ENCODE results near the gene ALK.

ALK gene

DNA sequence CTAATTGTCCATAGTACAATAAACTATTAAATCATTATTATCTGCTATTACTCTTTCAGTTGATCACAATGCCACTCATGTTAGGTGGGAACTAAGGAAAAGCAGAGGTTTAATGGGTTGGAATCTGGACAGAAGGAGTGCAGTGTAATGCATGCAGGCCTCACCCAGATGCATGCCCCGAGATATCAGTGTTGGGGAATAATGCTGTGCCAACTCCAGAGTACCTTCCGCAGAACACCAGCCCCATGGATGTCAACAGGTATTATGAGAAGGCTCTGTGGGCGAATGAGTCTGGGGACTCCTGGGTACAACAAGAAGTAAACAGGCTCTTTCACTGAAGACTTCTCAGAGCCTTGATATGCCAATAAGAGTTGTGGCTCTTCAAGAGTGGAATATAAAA is 377.4 kb downstream of the ALK start:
- no peak for TF ChIP-seq ZFX (IDR thresholded peaks at IDR 0.05)
- TF ChIP-seq, protein P1, sequence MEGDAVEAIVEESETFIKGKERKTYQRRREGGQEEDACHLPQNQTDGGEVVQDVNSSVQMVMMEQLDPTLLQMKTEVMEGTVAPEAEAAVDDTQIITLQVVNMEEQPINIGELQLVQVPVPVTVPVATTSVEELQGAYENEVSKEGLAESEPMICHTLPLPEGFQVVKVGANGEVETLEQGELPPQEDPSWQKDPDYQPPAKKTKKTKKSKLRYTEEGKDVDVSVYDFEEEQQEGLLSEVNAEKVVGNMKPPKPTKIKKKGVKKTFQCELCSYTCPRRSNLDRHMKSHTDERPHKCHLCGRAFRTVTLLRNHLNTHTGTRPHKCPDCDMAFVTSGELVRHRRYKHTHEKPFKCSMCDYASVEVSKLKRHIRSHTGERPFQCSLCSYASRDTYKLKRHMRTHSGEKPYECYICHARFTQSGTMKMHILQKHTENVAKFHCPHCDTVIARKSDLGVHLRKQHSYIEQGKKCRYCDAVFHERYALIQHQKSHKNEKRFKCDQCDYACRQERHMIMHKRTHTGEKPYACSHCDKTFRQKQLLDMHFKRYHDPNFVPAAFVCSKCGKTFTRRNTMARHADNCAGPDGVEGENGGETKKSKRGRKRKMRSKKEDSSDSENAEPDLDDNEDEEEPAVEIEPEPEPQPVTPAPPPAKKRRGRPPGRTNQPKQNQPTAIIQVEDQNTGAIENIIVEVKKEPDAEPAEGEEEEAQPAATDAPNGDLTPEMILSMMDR (conservative IDR thresholded peaks at IDR 0.05) = no peak
- H3K27ac ChIP-seq = no peak overlapping the region

DNA sequence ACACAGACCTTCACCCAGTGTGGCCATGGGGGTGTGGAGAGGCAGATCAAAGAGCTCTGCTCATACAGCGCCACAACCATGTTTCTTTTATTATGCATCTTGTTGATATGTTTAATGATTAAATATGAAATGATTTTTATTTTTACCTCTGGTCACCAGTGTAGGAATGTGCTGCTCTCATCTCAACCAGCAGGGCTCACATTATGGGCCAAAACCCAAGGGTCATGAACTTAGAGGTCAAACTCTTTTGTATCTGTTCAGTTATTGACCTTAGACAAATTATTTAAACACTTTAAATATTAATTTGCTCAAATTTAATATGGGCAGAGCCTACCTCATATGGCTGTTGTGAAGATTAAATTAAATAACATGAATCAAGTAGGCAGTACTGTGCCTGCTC is 386.2 kb downstream of the ALK start:
- TF ChIP-seq, protein P1 (conservative IDR thresholded peaks at IDR 0.05) = no peak
- TF ChIP-seq ZFX (IDR thresholded peaks at IDR 0.05) = no peak
- no peak overlapping the region for H3K27ac ChIP-seq

DNA sequence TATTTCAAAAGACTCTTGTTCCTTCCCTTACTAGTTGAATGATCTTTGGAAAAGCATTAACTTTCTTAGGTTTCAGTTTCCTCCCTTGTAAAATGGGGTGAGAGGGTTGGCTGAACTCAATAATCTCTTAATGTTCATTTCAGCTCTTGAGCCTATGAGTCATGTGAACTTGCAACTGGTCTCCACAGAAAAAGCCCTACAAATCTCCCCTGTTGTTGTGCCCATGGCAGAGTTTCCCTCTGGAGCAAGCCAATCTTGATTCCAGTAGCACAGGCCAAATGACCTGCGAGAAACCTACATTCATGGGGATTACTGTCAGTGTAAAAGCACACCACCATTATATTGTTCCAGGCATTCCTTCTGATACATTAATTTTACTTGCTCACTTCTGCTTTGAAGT is 388.9 kb downstream of the ALK start:
- H3K27ac ChIP-seq = no peak overlapping the region
- TF ChIP-seq, protein P1 (conservative IDR thresholded peaks at IDR 0.05) = no peak
- TF ChIP-seq ZFX (IDR thresholded peaks at IDR 0.05) = no peak

DNA sequence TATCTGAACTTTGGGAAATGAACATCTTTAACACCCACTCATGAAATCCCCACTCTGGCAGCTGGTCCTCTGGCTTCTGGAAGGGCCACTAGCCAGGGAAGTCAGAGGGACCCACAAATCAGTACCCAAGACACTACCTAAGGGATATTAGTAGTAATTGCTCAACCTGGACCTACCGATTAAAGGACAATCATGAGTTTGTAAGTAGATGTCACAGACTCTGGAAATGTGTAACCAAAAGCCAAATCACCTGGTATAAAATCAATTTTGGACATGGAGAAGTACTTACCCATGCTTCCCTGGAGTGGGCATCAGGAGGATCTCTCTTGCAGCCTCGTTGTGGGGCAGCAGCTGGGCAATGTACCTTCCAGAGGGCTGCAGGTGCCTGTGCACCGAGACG is 389.8 kb downstream of the ALK start:
- no peak for TF ChIP-seq ZFX (IDR thresholded peaks at IDR 0.05)
- no peak overlapping the region for H3K27ac ChIP-seq

DNA sequence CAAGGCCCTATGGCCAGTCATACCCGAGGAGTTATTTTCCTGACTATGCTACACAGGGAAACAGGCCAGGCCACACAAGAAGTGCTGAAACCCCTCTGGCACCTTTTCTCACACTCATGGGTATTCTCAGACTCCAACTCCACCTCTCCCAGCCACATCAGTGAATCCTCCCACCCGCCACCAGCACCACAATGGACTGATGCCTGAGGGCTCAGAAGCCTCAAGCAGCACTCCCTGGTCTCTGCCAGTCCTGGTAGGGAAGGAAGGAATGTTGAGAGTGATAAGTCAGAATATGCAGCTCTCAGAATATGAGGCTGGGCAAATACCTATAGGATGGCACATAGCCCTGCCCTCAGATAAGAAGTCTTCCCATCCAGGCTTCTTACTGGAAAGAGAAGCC is 391.1 kb downstream of the ALK start:
- H3K27ac ChIP-seq = no peak overlapping the region
- TF ChIP-seq, protein P1 (conservative IDR thresholded peaks at IDR 0.05) = no peak
- TF ChIP-seq ZFX (IDR thresholded peaks at IDR 0.05) = no peak

DNA sequence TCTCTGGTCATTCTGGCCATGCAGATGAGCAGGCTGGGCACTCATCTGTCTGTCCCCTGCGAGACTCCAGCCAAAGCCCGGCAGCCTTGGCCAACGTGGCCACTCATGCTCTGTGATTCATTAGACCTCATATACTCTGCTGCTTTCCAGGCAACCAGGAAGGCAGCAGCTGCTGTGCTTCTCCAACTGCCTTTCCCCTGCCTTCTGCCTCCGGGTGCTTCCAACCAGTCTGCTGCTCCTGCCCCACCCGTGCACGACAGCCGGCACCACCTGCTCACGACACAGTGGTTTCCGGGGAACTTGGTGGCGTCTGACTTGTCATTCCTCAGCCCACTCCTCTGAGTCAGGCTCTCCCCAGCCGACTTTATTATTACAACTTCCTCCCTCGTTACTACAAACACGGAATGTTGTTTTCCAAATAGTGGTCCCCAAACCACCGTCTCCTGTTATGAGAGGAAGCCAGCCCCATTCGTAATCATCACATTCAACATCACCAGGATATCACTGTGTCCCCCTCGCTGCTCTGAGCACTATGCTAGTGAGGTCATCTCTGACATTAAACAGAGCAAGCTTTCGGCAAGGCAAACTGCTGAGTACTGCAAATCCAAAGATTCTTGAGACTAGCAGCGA is 392.4 kb downstream of the ALK start:
- no peak overlapping the region for H3K27ac ChIP-seq
- TF ChIP-seq ZFX (IDR thresholded peaks at IDR 0.05) = no peak
- TF ChIP-seq, protein P1 (conservative IDR thresholded peaks at IDR 0.05) = no peak

DNA sequence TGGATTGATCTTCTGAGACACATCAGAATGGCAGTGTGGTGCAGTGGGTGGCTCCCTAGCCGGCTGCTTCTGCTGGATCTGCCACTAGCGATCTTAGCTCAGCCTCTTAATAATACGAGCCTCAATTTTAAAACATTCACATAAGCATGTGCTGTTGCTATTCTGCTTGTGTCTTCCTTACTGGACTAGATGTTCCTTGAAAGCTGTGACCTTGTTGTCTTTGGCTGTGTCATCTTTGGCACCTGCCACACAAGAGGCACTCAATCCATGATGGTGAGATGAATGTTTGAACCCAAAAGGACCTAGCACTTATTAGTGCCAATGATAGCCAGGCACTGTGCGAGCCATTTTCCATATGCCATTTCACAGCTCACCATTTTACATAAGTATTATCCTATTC is 393.0 kb downstream of the ALK start:
- H3K27ac ChIP-seq = no peak overlapping the region
- TF ChIP-seq ZFX (IDR thresholded peaks at IDR 0.05) = no peak
- TF ChIP-seq, protein P1 (conservative IDR thresholded peaks at IDR 0.05) = no peak

DNA sequence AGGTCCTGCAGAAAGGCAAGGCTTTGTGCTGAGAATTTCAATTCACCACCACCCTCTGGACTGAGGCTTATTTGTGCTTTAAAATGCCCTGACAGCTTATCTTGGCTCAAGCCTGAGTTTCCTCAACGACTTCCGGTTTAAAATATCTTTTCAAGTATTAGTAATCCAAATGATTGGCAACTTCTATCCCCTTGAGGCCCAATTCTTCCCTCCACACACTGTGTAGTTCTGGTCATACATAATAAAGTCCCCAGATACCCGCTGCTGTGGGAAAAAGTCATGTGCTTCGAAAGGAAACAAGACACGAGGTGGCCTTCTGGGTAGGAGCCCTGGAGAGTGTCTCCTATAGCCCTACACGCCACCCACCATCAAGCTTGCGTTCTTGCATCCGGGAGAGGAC is 393.4 kb downstream of the ALK start:
- H3K27ac ChIP-seq = no peak overlapping the region
- TF ChIP-seq ZFX (IDR thresholded peaks at IDR 0.05) = no peak
- TF ChIP-seq, protein P1 (conservative IDR thresholded peaks at IDR 0.05) = no peak
